OCI-LY3 (cell line): ENCODE results near the gene PLGLB1.
"Not testable (repeated sequence)": the region's sequence is repeated elsewhere in the genome, so short reads cannot be mapped to it uniquely, and the experiment has no call there.

Experiments
- H2AFZ ChIP-seq: fragments of 200-600, 300-600 bp; shearing (Covaris generic); 2 replicates; pipeline ENCODE4 v1.6.0; 2014; ENCODE audit warnings: antibody characterized with exemption, low read depth, low read length
- H3K27ac ChIP-seq: fragments of 200-600, 300-600 bp; sonication (generic); 2 replicates; pipeline ENCODE4 v1.5.1; 2014; ENCODE audit warnings: mild to moderate bottlenecking, low read length, moderate library complexity, mixed read lengths
- H3K27me3 ChIP-seq: fragments of 200-600, 300-600 bp; sonication (generic); 2 replicates; pipeline ENCODE4 v1.6.1; 2014; ENCODE audit warnings: low read depth, low read length, mixed read lengths
- H3K36me3 ChIP-seq: fragments of 200-600, 300-600 bp; sonication (generic); replicated peaks from 2 replicates; pipeline ENCODE3; 2014; ENCODE audit warnings: low read depth, low read length, mixed read lengths
- H3K4me1 ChIP-seq: fragments of 300-600, 200-600 bp; sonication (generic); 2 replicates; pipeline ENCODE4 v1.6.1; 2014; ENCODE audit warnings: low read length, mixed read lengths
- H3K4me2 ChIP-seq: fragments of 200-600, 300-600 bp; sonication (generic); 2 replicates; pipeline ENCODE4 v1.6.1; 2014; ENCODE audit warnings: low read length, mixed read lengths
- H3K4me3 ChIP-seq: fragments of 300-600, 200-600 bp; sonication (generic); 2 replicates; pipeline ENCODE4 v1.5.1; 2014; ENCODE audit warnings: antibody characterized with exemption, mild to moderate bottlenecking, low read length, moderate library complexity
- H3K79me2 ChIP-seq: fragments of 300-600, 200-600 bp; shearing (Covaris generic); 2 replicates; pipeline ENCODE4 v1.6.1; 2014; ENCODE audit warnings: mild to moderate bottlenecking, low read length, mixed read lengths
- H3K9ac ChIP-seq: fragments of 300-600, 200-600 bp; shearing (Covaris generic); 2 replicates; pipeline ENCODE4 v1.6.0; 2014; ENCODE audit warnings: mild to moderate bottlenecking, low read length, moderate library complexity
- H3K9me3 ChIP-seq: fragments of 200-600, 300-600 bp; shearing (Covaris generic); 2 replicates; pipeline ENCODE4 v1.6.1; 2014; ENCODE audit warnings: low read length, mixed read lengths; ENCODE audit not compliant: insufficient read depth
- H4K20me1 ChIP-seq: fragments of 200-600, 300-600 bp; sonication (generic); 2 replicates; pipeline ENCODE4 v1.6.1; 2016; ENCODE audit warnings: low read length, mixed read lengths; ENCODE audit not compliant: insufficient read depth

Gene PLGLB1

DNA sequence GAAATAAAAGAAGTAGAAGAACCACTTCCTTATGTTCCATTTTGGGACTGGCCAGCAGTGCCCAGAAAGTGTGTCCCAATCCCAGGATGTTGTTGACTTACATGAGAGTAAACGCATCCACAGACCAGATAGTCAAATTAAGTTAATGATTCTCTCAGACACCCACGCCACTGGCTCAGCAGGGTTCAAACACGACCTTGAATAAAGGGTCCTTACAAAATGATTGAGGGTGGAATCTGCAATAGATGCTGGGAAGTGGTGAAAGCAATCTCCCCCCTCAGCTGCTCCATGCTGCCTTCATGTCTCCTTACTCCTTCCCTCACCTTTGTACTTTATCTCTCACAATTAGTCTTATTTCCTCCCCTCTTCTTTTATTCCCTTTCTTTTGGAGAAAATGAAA is at the start of gene PLGLB1:
PLGLB1 (minus strand) TSS at position 101 of the 400 bp plus-strand sequence; CDS start at position 40, 61 bp downstream.
- not testable (repeated sequence) for H4K20me1 ChIP-seq, H3K4me1 ChIP-seq, H3K4me2 ChIP-seq, H3K27ac ChIP-seq, H3K27me3 ChIP-seq, H3K9ac ChIP-seq, H3K4me3 ChIP-seq, H2AFZ ChIP-seq, H3K9me3 ChIP-seq, H3K36me3 ChIP-seq, H3K79me2 ChIP-seq

DNA sequence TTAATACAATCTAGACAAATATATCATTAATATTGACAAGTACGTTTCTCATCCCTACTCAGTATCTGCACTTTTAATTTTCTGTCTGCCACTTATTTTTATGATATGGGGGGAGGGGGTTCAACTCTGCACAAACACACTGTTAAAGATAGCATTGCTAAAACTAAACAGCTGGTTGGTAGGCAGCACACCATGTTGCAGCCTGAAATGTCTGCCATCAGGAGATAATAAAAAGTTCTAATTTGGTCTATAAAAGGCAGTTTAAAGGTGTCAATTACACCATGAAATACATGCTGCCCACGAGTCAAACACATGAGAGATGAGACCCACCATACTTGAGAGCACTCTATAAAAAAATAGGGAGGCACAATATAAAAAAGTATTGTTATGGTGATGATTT is 42.7 kb upstream of the PLGLB1 start:
- not testable (repeated sequence) for H3K4me2 ChIP-seq, H3K9ac ChIP-seq, H3K4me3 ChIP-seq, H2AFZ ChIP-seq, H3K9me3 ChIP-seq, H3K27ac ChIP-seq, H4K20me1 ChIP-seq, H3K36me3 ChIP-seq, H3K27me3 ChIP-seq, H3K4me1 ChIP-seq
- peaks cover 24% of the 10 kb centered on the region for H3K79me2 ChIP-seq

DNA sequence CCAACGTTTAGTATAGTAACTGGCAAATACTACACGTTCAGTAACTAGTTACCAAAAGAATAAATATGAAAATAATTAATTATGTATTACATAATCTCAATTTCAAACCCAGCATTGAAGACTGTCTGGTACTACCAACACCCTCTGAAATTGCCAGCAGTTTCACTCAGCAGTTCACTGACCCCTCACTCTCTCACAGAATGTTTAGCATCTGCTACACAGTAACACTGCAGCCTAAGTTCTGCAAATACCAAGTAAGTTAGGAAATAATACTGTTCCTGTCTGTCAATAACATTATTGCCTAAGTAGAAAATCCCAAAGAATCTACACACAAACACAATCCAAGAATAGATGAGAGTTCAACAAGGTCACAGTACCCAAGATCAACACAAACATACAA is 41.8 kb upstream of the PLGLB1 start:
- not testable (repeated sequence) for H3K36me3 ChIP-seq, H3K4me3 ChIP-seq, H4K20me1 ChIP-seq, H2AFZ ChIP-seq, H3K27ac ChIP-seq, H3K9me3 ChIP-seq, H3K27me3 ChIP-seq, H3K4me1 ChIP-seq, H3K9ac ChIP-seq, H3K4me2 ChIP-seq
- H3K79me2 ChIP-seq: peaks cover 20% of the 10 kb centered on the region

DNA sequence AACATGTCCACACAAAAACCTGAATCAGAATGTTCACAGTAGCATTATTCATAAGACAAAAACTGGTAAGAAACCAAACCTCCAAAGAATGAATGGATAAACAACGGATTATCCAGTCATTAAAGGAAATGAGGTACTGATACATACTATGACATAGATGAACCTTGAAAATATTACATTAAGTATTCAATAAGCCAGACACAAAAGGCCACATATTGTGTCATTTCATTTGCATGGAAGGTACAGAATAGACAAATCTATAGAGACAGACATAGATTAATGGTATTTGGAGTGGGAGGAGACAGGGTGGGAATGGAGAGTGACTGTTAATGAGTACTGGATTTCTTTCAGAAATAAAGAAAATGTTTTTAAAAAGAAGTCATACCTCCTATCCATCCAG is 39.9 kb upstream of the PLGLB1 start:
- H3K4me2 ChIP-seq, H3K4me1 ChIP-seq, H3K9ac ChIP-seq, H3K36me3 ChIP-seq, H3K27me3 ChIP-seq, H3K27ac ChIP-seq, H4K20me1 ChIP-seq, H2AFZ ChIP-seq, H3K79me2 ChIP-seq, H3K9me3 ChIP-seq, H3K4me3 ChIP-seq: not testable (repeated sequence)

DNA sequence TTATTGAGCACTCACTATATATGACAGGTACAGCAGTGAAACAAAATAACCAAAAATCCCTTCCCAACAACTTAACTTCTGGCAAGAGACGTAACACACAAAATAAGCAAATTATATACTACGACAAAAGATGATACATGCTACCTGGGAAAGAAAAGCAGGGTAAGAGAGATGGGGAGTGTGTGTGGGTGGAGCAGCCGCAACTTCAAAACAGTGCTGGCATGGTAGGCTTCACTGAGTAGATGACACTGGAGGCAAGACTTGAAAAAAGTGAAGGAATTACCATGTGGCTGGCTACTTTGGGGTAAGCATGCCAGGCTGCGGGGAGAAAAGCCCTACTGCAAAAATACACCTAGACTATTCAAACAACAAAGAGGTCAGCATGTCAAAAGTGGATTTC is 36.0 kb upstream of the PLGLB1 start:
- H3K79me2 ChIP-seq, H3K4me2 ChIP-seq, H3K27me3 ChIP-seq, H3K27ac ChIP-seq, H4K20me1 ChIP-seq, H2AFZ ChIP-seq, H3K4me3 ChIP-seq, H3K36me3 ChIP-seq, H3K9me3 ChIP-seq, H3K9ac ChIP-seq, H3K4me1 ChIP-seq: not testable (repeated sequence)

DNA sequence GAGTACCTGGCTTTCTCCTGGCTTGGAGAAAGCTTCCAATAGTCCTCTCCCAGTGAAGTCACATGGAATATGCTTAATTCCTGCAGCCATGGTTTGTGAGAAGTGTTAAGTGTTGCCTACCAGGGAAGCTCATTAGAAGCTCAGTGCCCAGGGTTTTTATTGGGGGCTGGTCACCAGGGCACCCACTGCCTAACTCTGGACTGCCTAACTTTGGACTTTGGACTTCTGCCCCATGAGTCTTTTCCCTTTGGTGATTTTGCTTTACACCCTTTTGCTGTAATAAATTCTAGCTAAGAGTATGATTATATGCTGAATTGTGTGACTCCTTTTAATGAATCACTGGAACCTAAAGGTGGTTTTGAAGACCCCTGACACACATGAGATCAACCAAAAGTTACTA is 35.2 kb upstream of the PLGLB1 start:
- not testable (repeated sequence) for H3K4me2 ChIP-seq, H3K4me1 ChIP-seq, H3K4me3 ChIP-seq, H3K79me2 ChIP-seq, H4K20me1 ChIP-seq, H3K9me3 ChIP-seq, H3K9ac ChIP-seq, H2AFZ ChIP-seq, H3K27ac ChIP-seq, H3K27me3 ChIP-seq, H3K36me3 ChIP-seq

DNA sequence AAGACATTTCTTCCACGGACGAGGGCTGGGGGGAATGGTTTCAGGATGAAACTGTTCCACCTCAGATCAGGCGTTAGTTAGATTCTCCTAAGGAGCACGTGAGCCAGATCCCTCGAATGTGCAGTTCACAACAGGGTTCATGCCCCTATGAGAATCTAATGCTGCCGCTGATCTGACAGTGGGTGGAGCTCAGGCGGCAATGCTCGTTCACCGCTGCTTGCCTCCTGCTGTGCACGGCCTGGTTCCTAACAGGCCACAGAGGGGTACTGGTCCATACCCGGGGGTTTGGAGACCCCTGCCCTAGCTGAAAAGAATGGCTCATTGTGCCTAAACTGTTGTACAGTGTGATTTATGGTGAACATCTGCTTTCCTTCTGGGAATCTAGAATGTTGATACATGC is 34.8 kb upstream of the PLGLB1 start:
- H3K9ac ChIP-seq, H3K27me3 ChIP-seq, H3K9me3 ChIP-seq, H4K20me1 ChIP-seq, H3K4me1 ChIP-seq, H3K4me2 ChIP-seq, H3K4me3 ChIP-seq, H2AFZ ChIP-seq, H3K79me2 ChIP-seq, H3K36me3 ChIP-seq, H3K27ac ChIP-seq: not testable (repeated sequence)

DNA sequence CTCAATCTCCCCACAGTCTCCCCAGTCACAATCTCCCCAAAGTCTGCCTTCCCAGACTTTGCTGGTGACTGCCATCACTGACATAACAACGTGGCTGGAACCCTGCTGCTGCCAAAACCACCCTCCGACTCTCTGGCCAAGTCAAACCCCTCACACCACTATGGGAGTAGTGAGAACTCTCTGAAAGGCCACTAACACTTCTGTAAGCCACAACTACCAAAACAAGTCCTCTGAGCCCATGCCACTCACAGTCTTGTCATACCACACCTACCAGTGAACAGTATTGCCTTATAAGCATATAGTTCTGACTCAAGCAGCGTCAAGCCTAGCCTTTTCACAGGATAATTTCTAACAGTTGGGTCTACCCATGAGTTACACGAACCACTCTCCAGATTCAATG is 32.7 kb upstream of the PLGLB1 start:
- H3K27ac ChIP-seq, H3K4me1 ChIP-seq: not testable (repeated sequence)

More for the DNA sequence above, 32.7 kb upstream of the PLGLB1 start:
- H3K27me3 ChIP-seq, H3K9me3 ChIP-seq, H4K20me1 ChIP-seq, H3K36me3 ChIP-seq, H3K79me2 ChIP-seq, H3K4me2 ChIP-seq, H3K4me3 ChIP-seq, H3K9ac ChIP-seq, H2AFZ ChIP-seq: not testable (repeated sequence)
